ENCODE data around the gene BRD9.
"Not testable (repeated sequence)": the region's sequence is repeated elsewhere in the genome, so short reads cannot be mapped to it uniquely, and the experiment has no call there.

GRCh38 chr5:843371-843770 lies 49.2 kb downstream of the BRD9 start:
- TF ChIP-seq CTCF (IDR thresholded peaks at IDR 0.05; ENCODE audit: low read length); EZH2 (IDR thresholded peaks at IDR 0.05; ENCODE audit: borderline replicate concordance, low read length): not testable (repeated sequence)
